Right lobe of liver (tissue), 6 donors: Measurements from ENCODE around the gene RHBDL1. TPM values are rescaled to one million over a fixed set of nuclear protein-coding genes. Genes with fewer than 3 reads are reported as not detected.

Experiments
- ATAC-seq, 4 donors: fragments of 200-7000 bp; cut with Tn5 transposase; one replicate each; pipeline ENCODE4 v1.9.1; 2020; ENCODE audit warnings: mild to moderate bottlenecking in 4 of 4, moderate library complexity in 4 of 4
- DNase-seq, 3 donors: peaks; one replicate each; pipeline ENCODE4 v3.0.0-alpha.2; 2020
- H3K27ac ChIP-seq, 3 donors: fragments of 200-600 bp; one replicate each; pipeline ENCODE4 v1.8.0; 2022
- H3K27me3 ChIP-seq, 2 donors: fragments of 200-600 bp; one replicate each; pipeline ENCODE4 v1.8.0; 2022
- H3K36me3 ChIP-seq, 4 donors: fragments of 200-600 bp; sonication (generic) in 1 of 4; one replicate each; pipeline versions ENCODE4 v1.5.1 to v1.8.0; 2017 to 2022; ENCODE audit warnings: control low read depth in 1 of 4
- H3K4me1 ChIP-seq, 4 donors: fragments of 200-600 bp; sonication (generic) in 1 of 4; one replicate each; pipeline versions ENCODE4 v1.5.1 to v1.8.0; 2017 to 2022; ENCODE audit warnings: control low read depth in 1 of 4
- H3K4me3 ChIP-seq, 3 donors: fragments of 200-600 bp; one replicate each; pipeline ENCODE4 v1.8.0; 2022
- H3K9me3 ChIP-seq, 4 donors: fragments of 200-600 bp; sonication (generic) in 1 of 4; one replicate each; pipeline versions ENCODE4 v1.5.1 to v1.8.0; 2017 to 2022; ENCODE audit warnings: control low read depth in 1 of 4
- POLR2A ChIP-seq: fragments of 450-650 bp; IDR thresholded peaks from one replicate; pipeline ENCODE4 v1.6.1; 2017; ENCODE audit warnings: antibody characterized with exemption, mild to moderate bottlenecking
- WGBS: methylation state at CpG from one replicate; pipeline ENCODE4 v1.1.6; 2018; ENCODE audit warnings: low coverage, low lambda C conversion rate; ENCODE audit not compliant: insufficient coverage; ENCODE audit errors: missing lambda C conversion rate; 5-methylcytosine and 5-hydroxymethylcytosine counted together
- intact Hi-C, 2 donors: fragments of 100-400 bp; cut with DNase I; formaldehyde crosslinking; loops; one replicate each; pipeline versions ENCODE4 v1.11.2 to v1.14.1; 2022
- total RNA-seq, 6 experiments: library from RNA; depleted of rRNA in 2 of 6; stranded (reverse); fragments of >200 nt in 2 of 6; fragmentation: NEBNext Ultra II Directional in 3 of 6; extraction: Animal tissue kit (Norgen Biotek cat#: 25700) in 3 of 6; gene quantifications; one replicate each; pipeline versions ENCODE4 v1.1.0 to v1.2.4, GENCODE V29; 2016 to 2023
- TF ChIP-seq, protein P1 (sequence below), 4 donors: fragments of 200-600 bp in 3 of 4; fragments of 450-650 bp in 1 of 4; IDR thresholded peaks; one replicate each; pipeline versions ENCODE4 v1.5.1 to v1.8.0; 2016 to 2022; ENCODE audit warnings: antibody characterized with exemption in 4 of 4, mild to moderate bottlenecking in 2 of 4
- donor health status: DM: no; HTN: yes; CAD: no.
- donor health status: DM: no; HTN: no; CAD: no.
- donor health status: DM: no; HTN: no; CAD: no.
- donor health status: DM: no; HTN: yes; CAD: no.
- donor health status: DM: no; HTN: yes; CAD: no.

Gene RHBDL1
- total RNA-seq, 6 experiments from 2014 or later: 0.37 to 1.1 (median 0.60) TPM

GRCh38 chr16:723695-724094, 48.2 kb downstream of the RHBDL1 start:
- Histone ChIP-seq H3K9me3 (no peaks in the 10 kb centered on the region), H3K36me3 (no peaks in the 10 kb centered on the region), H3K27ac (no peak overlapping the region), H3K4me1 (peaks cover 0 to 28% (median 3%) of the 10 kb centered on the region in 4 donors), H3K4me3 (no peak overlapping the region), H3K27me3 (no peaks in the 10 kb centered on the region)
- ATAC-seq: no peak
- intact Hi-C loops: no loop called here
- no peak for DNase-seq
- TF ChIP-seq POLR2A: no peak
- TF ChIP-seq, protein P1, sequence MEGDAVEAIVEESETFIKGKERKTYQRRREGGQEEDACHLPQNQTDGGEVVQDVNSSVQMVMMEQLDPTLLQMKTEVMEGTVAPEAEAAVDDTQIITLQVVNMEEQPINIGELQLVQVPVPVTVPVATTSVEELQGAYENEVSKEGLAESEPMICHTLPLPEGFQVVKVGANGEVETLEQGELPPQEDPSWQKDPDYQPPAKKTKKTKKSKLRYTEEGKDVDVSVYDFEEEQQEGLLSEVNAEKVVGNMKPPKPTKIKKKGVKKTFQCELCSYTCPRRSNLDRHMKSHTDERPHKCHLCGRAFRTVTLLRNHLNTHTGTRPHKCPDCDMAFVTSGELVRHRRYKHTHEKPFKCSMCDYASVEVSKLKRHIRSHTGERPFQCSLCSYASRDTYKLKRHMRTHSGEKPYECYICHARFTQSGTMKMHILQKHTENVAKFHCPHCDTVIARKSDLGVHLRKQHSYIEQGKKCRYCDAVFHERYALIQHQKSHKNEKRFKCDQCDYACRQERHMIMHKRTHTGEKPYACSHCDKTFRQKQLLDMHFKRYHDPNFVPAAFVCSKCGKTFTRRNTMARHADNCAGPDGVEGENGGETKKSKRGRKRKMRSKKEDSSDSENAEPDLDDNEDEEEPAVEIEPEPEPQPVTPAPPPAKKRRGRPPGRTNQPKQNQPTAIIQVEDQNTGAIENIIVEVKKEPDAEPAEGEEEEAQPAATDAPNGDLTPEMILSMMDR (IDR thresholded peaks at IDR 0.05): no peak
- WGBS: 82% methylated on average over 3 of the region's 9 CpGs

GRCh38 chr16:724188-725040, 48.9 kb downstream of the RHBDL1 start:
- WGBS: 10% methylated on average over 2 of the region's 29 CpGs
- peaks cover 0 to 28% (median 3%) of the 10 kb centered on the region in 4 donors for H3K4me1 ChIP-seq

DNA sequence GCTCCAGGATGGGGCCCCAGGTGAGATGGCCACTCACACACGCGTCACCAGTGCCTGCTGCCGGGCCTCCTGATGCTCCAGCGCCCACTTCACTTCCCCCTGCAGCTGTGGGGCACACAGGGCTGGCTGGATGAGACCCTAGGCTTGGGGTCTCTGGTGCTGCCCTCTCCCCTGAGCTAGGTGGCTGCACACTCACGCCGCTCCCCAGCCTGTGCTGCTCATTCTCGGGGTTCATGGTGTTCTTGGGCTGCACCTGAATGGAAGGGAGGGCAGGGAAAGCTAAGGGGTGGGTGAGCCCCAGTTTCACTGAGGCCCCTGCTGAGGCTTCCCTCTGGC, 49.5 kb downstream of the RHBDL1 start:
- Histone ChIP-seq H3K27me3 (no peaks in the 10 kb centered on the region), H3K36me3 (no peaks in the 10 kb centered on the region), H3K9me3 (no peaks in the 10 kb centered on the region), H3K4me3 (no peak overlapping the region), H3K27ac (no peak overlapping the region), H3K4me1 (peaks cover 0 to 26% (median 3%) of the 10 kb centered on the region in 4 donors)
- WGBS: 61% methylated on average over 5 of the region's 7 CpGs
- TF ChIP-seq, protein P1 (IDR thresholded peaks at IDR 0.05): no peak
- TF ChIP-seq POLR2A: no peak
- intact Hi-C loops: no loop called here
- no peak for ATAC-seq
- DNase-seq: no peak

More at GRCh38 chr16:724188-725040, 48.9 kb downstream of the RHBDL1 start:
- Histone ChIP-seq H3K36me3 (no peaks in the 10 kb centered on the region), H3K4me3 (no peak overlapping the region), H3K27me3 (no peaks in the 10 kb centered on the region), H3K9me3 (no peaks in the 10 kb centered on the region), H3K27ac (no peak overlapping the region)
- ATAC-seq (no peak), DNase-seq (no peak)
- intact Hi-C loops: no loop called here
- TF ChIP-seq, protein P1 (IDR thresholded peaks at IDR 0.05): no peak
- no peak for TF ChIP-seq POLR2A

DNA sequence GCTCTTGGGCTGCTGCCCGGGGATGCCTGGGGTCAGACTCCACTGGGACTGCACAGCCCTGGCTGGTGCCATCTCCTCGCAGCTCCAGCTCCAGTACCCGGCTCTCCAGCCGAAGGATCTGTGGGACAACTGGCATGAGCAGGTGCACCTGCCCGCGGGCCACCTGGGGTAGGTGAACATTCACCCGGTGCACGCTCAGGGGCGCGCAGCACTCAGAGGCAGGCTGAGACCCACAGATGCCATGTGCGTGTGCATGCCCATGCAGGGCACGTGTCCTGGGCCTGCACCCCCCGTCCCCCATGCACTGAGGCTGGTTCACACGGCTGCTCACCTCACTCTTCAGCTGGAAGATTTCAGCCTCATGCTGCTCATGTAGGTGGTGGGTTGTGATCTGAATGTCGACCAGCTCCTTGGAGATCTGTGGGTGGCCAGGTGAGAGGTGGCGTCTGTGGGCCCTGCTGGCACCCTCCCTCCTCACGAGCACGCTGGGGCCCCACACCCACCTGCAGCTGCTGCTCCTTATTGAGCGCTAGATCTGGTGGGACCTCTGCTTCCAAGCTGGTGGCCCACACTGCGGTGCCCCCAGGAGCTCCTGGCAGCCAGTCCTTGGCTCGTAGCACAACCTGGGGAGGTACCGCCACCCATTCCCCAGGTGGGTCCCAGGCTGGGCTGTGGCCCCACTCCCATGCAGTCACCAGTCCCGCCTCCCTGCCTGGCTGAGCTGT, 50.2 kb downstream of the RHBDL1 start:
- Histone ChIP-seq H3K27ac (no peak overlapping the region), H3K4me3 (no peak overlapping the region), H3K9me3 (no peaks in the 10 kb centered on the region), H3K4me1 (peaks cover 0 to 21% (median 2%) of the 10 kb centered on the region in 4 donors), H3K27me3 (no peaks in the 10 kb centered on the region), H3K36me3 (no peaks in the 10 kb centered on the region)
- 41% methylated on average over 3 of the region's 23 CpGs for WGBS
- TF ChIP-seq, protein P1 (IDR thresholded peaks at IDR 0.05): no peak
- DNase-seq (no peak), ATAC-seq (no peak)
- intact Hi-C loops: no loop called here
